ENCODE measurements around the gene CCNK.

The CCNK gene

GRCh38 chr14:99556134-99556791 lies 75.1 kb downstream of the CCNK start:
- DNase-seq = no peak

- no peak for DNase-seq
Measured at GRCh38 chr14:99559286-99559990, 78.2 kb downstream of the CCNK start.

- DNase-seq = no peak
Measured at GRCh38 chr14:99560403-99560802, 79.2 kb downstream of the CCNK start.

GRCh38 chr14:99560922-99561683 lies 79.9 kb downstream of the CCNK start:
- DNase-seq = no peak

GRCh38 chr14:99561864-99562263 lies 80.7 kb downstream of the CCNK start:
- no peak for DNase-seq
